Left forelimb (tissue), 1 donor: ENCODE measurements around the gene CD200R1L.
"Not testable (repeated sequence)": the region's sequence is repeated elsewhere in the genome, so short reads cannot be mapped to it uniquely, and the experiment has no call there.

ENCODE experiments used
- DNase-seq: peaks from one replicate; pipeline ENCODE4 v3.0.0-alpha.2; 2018; ENCODE audit warnings: low spot score

Gene CD200R1L, protein sequence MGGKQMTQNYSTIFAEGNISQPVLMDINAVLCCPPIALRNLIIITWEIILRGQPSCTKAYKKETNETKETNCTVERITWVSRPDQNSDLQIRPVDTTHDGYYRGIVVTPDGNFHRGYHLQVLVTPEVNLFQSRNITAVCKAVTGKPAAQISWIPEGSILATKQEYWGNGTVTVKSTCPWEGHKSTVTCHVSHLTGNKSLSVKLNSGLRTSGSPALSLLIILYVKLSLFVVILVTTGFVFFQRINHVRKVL

GRCh38 chr3:112846764-112847163, at the start of gene CD200R1L:
TSS of gene CD200R1L (minus strand) at chr3:112846864. CDS start at chr3:112829367, 17,497 bp downstream.
- DNase-seq, result no peak

- DNase-seq, result no peak
Measured at GRCh38 chr3:112894258-112894657, 47.6 kb upstream of the CD200R1L start.

- DNase-seq, result no peak
Measured at GRCh38 chr3:112889357-112889756, 42.7 kb upstream of the CD200R1L start.

DNA sequence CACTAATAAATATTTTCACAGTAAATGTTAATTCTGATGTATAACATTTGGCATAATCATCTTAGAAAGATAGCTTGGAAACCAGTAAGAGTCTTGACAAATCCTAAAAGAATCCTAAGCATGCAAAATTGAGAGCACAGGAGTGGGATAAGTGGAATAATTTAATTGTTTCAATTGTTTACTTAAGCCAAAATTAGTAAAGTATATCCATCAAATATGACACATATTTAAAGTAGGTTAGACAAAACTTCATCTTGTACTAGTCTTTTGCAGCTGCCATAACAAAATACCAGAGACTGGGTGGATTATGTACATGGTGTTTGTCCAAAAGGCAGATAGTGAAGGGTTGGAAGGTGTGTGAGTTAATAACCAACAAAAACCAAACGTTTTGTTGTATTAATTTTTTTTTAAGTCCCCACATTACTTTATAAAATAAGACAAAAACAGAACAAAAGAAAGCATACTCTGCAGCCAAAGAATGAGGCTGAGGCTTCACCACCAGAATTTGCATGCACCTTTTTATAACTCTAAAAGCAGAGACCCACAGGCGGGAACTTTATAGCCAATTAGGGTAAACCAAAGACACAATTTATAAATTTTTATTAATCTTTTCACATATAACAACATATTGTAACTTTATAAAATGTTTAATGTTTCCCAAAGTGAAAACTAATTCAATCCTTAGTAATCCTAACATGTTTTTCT, 41.9 kb upstream of the CD200R1L start:
- no peak for DNase-seq

DNA sequence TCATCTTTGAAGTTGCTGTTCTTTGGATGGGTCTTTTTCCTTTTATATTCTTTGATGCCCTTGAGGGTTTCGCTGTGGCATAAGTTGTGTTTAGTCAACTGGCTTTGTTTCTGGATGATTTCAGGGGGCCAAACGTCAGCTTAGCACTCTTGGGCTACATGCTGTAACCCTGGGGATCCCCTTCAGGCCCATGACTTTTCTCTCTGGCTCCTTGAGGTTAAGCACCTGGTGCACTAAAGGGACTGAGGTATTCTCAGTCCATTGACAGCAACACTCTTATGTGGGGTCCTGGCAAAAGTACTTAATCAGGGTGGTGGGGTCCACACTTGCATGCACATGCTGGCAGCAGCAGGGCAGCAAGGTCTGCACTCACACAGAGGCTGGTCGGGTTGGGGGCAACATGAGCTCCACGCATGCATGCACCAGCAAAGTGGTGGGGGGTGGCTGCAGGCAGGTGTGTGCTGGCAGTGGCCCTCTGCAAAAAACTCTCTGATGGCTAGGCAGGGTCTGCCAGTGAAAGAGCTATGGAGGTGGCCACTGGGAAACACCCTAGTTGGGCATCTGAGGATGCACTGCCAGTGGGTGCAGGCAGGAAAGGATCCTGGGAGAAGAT, 38.1 kb upstream of the CD200R1L start:
- DNase-seq, result no peak

DNA sequence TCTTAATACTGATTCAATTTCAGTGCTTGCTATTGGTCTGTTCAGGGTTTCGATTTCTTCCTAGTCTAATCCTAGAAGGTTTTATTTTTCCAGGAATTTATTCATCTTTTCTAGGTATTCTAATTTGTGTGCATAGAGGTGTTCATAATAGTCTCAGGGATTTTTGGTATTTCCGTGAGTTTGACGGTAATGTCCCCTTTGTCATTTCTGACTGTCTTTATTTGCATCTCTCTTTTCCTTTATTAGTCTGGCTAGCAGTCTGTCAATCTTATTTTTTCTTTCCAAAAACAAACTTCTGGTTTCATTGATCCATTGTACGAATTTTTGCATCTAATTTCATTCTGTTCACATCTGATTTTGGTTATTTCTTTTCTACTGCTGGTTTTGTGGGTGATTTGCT, 35.2 kb upstream of the CD200R1L start:
- DNase-seq, result no peak

DNA sequence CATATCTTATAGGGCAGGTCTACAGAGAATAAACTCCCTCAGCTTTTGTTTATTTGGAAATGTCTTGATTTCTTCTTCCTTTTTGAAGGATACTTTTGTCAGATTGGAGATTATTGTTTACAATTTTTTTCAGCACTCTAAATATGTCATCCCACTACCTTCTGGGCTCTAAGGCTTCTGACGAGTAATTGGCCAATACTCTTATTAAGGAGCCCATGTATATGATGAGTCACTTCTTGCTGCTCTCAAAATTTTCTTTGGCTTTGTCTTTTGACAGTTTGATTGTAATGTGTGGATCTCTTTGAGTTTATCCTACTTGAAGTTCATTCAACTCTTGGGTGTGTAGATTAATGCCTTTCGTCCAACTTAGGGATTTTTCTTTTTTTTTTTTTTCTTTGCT, 28.9 kb upstream of the CD200R1L start:
- no peak for DNase-seq

DNA sequence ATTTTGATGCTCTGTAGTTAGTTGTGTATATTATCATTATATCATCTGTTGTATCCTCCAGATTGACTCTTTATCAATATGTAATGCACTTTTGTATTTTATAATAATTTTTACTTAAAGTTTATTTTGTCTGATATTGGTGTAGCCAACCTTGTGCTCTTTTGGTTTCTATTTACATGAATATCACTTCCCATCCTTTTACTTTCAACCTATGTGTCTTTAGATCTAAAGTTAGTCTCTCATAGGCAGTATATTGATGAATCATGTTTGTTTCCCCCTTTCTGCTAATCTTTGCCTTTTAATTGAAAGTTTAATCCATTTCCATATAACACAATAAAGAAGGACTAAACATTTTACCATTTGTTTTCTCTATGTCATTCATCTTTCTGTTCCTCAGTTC, 28.1 kb upstream of the CD200R1L start:
- DNase-seq, result no peak

DNA sequence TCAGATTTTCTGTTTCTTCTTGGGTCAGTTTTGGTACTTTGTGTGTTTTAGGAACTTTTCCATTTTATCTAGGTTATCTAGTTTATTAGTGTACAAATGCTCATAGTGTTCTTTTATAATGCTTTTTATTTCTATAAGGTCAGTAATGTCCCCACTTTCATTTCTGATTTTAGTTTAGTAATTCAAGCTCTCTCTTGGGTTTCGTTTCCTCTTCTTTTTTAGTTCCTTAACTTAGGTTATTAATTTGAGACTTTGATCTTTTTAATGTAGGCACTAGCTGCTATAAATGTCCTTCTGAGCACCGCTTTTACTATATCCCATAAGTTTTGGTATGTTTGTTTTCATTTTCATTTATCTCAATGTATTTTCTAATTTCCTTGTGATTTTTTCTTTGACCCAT, 27.0 kb upstream of the CD200R1L start:
- DNase-seq, result no peak

- DNase-seq, result no peak
Measured at GRCh38 chr3:112871735-112872134, 25.1 kb upstream of the CD200R1L start.

GRCh38 chr3:112865757-112866156, 19.1 kb upstream of the CD200R1L start:
- no peak for DNase-seq

GRCh38 chr3:112860898-112861297, 14.2 kb upstream of the CD200R1L start:
- no peak for DNase-seq

GRCh38 chr3:112858410-112859069, 11.9 kb upstream of the CD200R1L start:
- no peak for DNase-seq

DNA sequence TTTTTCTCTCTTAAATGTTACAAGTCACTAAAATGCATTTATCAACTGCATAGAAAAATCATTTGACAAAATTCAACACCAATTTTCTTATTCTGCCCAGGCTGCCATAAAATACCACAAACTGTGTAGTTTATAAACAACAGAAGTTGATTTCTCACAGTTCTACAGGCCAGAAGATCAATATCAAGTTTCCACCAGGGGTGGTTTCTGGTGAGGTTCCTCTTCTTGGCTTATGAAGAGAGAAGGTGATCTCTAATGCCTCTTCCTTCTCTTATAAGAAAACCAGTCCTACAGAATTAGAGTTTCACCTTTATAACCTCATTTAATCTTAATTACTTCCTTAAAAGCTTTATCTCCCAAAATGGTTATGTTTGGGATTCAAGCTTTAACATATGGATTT, 10.9 kb upstream of the CD200R1L start:
- DNase-seq, result no peak

DNA sequence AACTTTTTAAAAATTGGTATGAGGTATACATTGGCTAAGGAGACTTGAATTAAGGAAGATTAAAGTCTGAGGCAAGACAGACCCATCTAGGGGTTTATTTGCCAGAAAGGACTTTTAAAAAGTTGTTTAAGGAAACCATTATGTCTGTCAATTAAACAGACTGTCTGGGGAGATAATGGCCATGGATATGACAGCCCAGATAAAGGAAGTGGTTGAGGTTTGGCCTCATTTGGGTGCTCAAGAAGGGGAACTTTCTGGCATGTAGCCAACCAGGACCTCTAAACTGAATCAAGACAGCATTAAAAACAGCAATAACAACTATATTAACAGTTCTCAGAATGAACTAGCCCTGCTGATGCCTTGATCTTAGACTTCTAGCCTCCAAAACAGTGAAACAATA, 9.9 kb upstream of the CD200R1L start:
- no peak for DNase-seq

GRCh38 chr3:112855883-112856282, 9.2 kb upstream of the CD200R1L start:
- DNase-seq, result no peak

DNA sequence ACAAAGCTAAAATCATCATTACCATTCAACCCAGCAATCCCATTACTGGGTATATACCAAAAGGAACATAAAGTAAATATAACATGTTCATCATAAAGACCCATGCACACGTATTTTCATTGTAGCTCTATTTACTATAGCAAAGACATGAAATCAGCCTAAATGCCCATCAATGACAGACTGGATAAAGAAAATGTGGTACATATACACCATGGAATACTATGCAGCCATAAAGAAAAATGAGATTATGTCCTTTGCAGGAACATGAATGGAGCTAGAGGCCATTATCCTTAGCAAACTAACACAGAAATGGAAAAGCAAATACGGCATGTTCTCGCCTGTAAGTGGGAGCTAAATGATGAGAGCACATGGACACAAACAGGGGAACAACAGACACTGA, 8.4 kb upstream of the CD200R1L start:
- DNase-seq, result not testable (repeated sequence)

GRCh38 chr3:112848196-112848595, 1.5 kb upstream of the CD200R1L start:
- no peak for DNase-seq

- no peak for DNase-seq
Measured at GRCh38 chr3:112847692-112848091, 1.0 kb upstream of the CD200R1L start.

DNA sequence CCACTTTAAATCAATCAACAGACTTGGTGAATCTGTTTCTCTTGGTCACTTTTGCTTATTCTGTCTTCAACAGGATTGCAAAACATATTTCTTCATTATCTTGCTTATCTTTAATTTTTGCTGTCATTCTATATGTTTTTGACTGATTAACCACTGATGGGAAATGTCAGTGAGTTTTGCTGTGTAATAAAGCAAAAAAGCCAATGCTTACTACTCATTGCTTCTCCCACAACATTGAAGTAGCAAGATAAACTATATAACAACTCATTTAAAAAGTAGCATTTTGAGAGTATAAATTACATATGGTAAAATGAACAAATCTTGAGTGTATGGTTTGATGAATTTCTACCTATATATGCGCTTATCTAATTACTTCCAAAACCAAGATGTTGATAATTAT, 892 bp downstream of the CD200R1L start:
- DNase-seq, result no peak

DNA sequence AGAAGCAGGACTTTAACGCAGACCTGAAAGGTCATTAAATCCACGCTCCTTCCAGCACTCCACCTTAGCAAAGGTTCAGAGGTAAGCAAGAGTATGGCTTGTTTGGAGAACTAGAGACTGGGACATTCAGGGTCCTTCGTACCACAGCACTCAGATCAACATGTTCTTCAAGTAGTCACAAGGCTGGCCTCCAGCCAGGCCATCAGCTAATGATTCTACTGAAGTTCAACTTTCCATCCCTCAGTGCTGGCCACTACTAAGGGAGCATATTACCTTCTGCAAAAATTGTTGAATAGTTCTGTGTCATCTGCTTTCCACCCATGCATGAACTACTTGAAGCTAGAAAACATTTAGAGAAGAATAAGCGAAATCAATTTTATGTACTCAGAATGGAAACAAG, 17.6 kb downstream of the CD200R1L start:
- DNase-seq, result no peak

- no peak for DNase-seq
Measured at GRCh38 chr3:112822064-112823055, 24.3 kb downstream of the CD200R1L start.
